ENCODE measurements around the gene FAM151B. TPM values are rescaled to one million over a fixed set of nuclear protein-coding genes. Genes with fewer than 3 reads are reported as not detected.

The FAM151B gene
- total RNA-seq, 1 donor from 2014 or later, result 3.7 TPM

DNA sequence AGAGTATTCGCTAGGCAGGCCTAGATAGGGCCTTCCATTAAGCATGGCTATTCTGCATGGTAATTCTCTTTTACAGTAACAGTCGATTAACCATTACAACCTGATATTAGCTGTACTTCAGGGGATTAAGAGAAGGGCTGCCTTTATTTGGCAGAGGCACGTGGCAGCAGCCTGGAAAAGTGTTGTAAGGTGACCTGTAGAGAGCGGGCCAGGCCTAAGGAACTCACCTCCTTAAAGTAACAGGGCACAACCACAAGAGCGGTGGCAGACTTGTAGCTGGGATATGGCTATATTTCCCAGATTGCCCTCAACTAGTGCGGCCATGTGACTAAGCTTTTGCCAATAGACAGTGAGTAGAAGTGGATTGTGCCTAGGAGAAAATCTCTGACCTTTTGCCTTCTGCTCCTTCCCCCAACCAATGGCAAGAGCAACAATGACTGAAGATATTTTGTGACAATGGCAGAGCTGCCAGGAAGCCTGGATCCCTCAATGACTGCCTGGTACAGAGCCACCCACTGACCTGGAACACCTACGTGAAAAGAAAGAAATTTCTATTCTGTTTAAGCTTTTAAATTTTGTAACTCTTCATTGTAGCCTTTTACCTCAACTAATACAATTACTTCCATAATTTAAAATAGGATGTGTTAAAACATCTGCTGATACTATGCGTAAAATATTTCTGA, 101.1 kb downstream of the FAM151B start:
- no peak for DNase-seq (ENCODE audit: low read depth, low spot score)

DNA sequence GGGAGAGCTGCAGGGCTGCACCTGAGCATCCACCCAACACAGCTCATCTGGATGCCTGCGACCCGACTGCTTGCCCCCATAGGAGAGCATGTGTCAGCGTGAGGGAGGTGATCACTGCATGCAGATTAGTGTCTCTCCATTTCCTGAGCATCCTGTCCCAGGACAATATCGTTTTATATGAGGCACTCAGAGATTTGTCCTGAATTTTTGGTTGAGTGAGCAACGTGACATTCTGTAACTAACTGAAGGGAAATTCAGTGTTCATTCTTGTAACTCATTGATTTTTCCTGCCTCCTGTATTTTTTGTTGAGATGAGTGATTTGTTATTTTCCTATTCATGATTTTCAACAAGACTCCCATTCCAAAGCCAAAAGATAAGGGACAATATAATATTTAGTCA, 102.9 kb downstream of the FAM151B start:
- DNase-seq (ENCODE audit: low read depth, low spot score), result no peak

DNA sequence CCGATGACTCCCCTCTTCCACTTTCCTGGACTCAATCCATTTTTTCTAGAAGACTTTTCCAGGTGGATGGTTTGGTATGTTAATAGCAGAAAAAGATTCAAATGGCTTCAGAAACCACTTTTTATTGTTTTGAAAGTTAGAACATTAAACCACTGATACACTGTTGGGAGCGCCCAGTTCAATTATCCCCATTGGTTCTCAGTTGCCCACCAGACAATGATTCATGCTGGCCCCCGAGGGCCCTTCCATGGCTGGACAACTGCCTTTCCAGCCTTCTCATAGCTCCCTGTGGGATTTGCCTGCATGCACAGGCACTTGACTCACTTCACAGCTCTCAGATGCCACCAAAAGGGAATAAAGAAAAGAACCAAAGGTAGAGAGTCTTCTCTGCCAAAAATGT, 103.5 kb downstream of the FAM151B start:
- no peak for DNase-seq (ENCODE audit: low read depth, low spot score)

DNA sequence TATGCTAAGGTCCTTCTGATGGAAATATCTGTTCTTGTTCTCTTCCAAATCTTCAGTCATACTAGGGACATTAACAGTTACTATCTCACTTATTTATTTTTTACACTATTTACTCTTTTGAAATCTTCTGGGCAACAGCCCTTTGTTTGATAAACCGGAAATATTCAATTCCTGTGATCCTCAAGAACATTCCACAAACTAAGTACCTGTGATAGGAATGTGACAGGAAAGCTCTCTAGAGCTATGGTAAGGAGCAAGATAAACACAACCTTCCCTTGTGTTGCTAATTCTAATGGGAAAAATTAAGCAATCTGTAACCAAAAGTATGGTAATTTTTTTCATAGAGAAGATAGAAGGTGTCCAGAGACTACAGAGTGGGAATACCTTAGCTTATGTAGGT, 104.2 kb downstream of the FAM151B start:
- DNase-seq (ENCODE audit: low read depth, low spot score), result no peak

Other genes starting within 250 kb of the FAM151B start
- gene SERINC5, start 232.1 kb upstream of the FAM151B start, total RNA-seq, result 6.3 and 6.8 TPM in 2 replicates
- not detected in 2 replicates for gene SPZ1, start 168.1 kb upstream of the FAM151B start, total RNA-seq
- gene ZFYVE16, start 80.0 kb upstream of the FAM151B start, total RNA-seq, result 22.3 and 32.9 TPM in 2 replicates
- gene ANKRD34B, start 82.2 kb downstream of the FAM151B start, total RNA-seq, result not detected in 2 replicates
- gene MSH3, start 166.6 kb downstream of the FAM151B start, total RNA-seq, result 8.4 and 9.3 TPM in 2 replicates
- gene DHFR, start 166.9 kb downstream of the FAM151B start, total RNA-seq, result 18.1 and 30.3 TPM in 2 replicates